Peyer's patch (tissue), 4 donors: ENCODE data around the gene SLC6A7.

Experiments
- POLR2A ChIP-seq, 2 donors: fragments of 450-650 bp; IDR thresholded peaks; one replicate each; pipeline ENCODE4 v1.5.1; 2017; ENCODE audit warnings: antibody characterized with exemption in 2 of 2, mild to moderate bottlenecking in 2 of 2, moderate library complexity in 2 of 2
- TF ChIP-seq, protein P1 (sequence below), 6 experiments: fragments of 450-650 bp in 4 of 6; fragments of 200-600 bp in 2 of 6; sonication (generic) in 1 of 6; IDR thresholded peaks; one replicate each; pipeline ENCODE4 v1.5.1; 2017 to 2019; ENCODE audit warnings: antibody characterized with exemption in 6 of 6, mild to moderate bottlenecking in 3 of 6, moderate library complexity in 1 of 6

DNA sequence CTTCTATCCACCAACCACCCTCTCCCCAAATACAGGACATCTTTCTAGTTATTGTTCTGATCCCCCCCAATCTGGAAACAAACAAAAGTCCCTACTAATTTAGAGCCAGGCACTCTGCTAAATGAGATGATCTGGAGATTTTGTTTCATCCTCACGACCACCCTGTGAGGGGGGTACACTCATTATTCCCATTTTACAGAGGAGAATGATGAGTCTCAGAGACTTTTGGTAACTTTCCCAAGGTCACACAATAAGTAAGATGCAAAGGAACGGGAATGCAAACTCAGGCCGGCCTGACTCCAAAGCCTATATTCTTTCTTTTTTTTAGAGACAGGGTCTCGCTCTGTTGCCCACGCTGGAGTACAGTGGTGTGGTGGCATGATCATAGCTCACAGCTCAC is 43.6 kb upstream of the SLC6A7 start:
- no peak for TF ChIP-seq POLR2A (IDR thresholded peaks at IDR 0.05)
- TF ChIP-seq, protein P1, sequence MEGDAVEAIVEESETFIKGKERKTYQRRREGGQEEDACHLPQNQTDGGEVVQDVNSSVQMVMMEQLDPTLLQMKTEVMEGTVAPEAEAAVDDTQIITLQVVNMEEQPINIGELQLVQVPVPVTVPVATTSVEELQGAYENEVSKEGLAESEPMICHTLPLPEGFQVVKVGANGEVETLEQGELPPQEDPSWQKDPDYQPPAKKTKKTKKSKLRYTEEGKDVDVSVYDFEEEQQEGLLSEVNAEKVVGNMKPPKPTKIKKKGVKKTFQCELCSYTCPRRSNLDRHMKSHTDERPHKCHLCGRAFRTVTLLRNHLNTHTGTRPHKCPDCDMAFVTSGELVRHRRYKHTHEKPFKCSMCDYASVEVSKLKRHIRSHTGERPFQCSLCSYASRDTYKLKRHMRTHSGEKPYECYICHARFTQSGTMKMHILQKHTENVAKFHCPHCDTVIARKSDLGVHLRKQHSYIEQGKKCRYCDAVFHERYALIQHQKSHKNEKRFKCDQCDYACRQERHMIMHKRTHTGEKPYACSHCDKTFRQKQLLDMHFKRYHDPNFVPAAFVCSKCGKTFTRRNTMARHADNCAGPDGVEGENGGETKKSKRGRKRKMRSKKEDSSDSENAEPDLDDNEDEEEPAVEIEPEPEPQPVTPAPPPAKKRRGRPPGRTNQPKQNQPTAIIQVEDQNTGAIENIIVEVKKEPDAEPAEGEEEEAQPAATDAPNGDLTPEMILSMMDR (IDR thresholded peaks at IDR 0.05): no peak
